Bronchial epithelial cell (primary cell): ENCODE measurements around the gene IPO5. TPM values are rescaled to one million over a fixed set of nuclear protein-coding genes. Genes with fewer than 3 reads are reported as not detected.

Source experiments
- DNase-seq: peaks from one replicate; pipeline ENCODE4 v3.0.0-alpha.2; 2010; ENCODE audit warnings: low read depth
- FAIRE-seq: peaks from 2 replicates; lab custom pipeline; 2011; peaks lifted over from hg19 to GRCh38; lab: Jason Lieb, UNC
- H3K27me3 ChIP-seq: 2 replicates; pipeline ENCODE4 v1.5.1; 2011; ENCODE audit warnings: low read length; ENCODE audit not compliant: control insufficient read depth, insufficient read depth
- H3K36me3 ChIP-seq: 2 replicates; pipeline ENCODE4 v1.5.1; 2011; ENCODE audit warnings: low read length; ENCODE audit not compliant: control insufficient read depth, insufficient read depth
- H3K4me3 ChIP-seq: 2 replicates; pipeline ENCODE4 v1.5.1; 2011; ENCODE audit warnings: mild to moderate bottlenecking, low read depth, low read length, control low read depth
- CTCF ChIP-seq: IDR thresholded peaks from 2 replicates; pipeline ENCODE4 v1.5.1; 2011; ENCODE audit warnings: mild to moderate bottlenecking, moderate library complexity, low read length, control low read depth, inconsistent platforms; ENCODE audit not compliant: insufficient read depth, severe bottlenecking
- total RNA-seq: library from RNA; depleted of rRNA; stranded (reverse); fragments of >200 nt; gene quantifications from 2 replicates; pipeline ENCODE4 v1.2.1, GENCODE V29; 2014

Gene IPO5
- total RNA-seq, 1 donor from 2014 or later, result 112 TPM

GRCh38 chr13:97961340-97961739 is 7.9 kb downstream of the IPO5 start:
- Histone ChIP-seq H3K27me3 (no peaks in the 10 kb centered on the region), H3K36me3 (no peaks in the 10 kb centered on the region), H3K4me3 (no peak overlapping the region)
- FAIRE-seq (no peak), DNase-seq (no peak)
- no peak for TF ChIP-seq CTCF

GRCh38 chr13:97962887-97963286 is 9.4 kb downstream of the IPO5 start:
- FAIRE-seq (no peak), DNase-seq (no peak)
- Histone ChIP-seq H3K36me3 (no peaks in the 10 kb centered on the region), H3K4me3 (no peak overlapping the region), H3K27me3 (no peaks in the 10 kb centered on the region)
- no peak for TF ChIP-seq CTCF

- no peaks in the 10 kb centered on the region for H3K27me3 ChIP-seq
These were observed 13.8 kb downstream of the IPO5 start for GRCh38 chr13:97967226-97967625.

GRCh38 chr13:97967948-97968347 is 14.5 kb downstream of the IPO5 start:
- no peaks in the 10 kb centered on the region for H3K36me3 ChIP-seq
- FAIRE-seq, result no peak
- no peak for DNase-seq
- no peak for TF ChIP-seq CTCF
- H3K27me3 ChIP-seq, result no peaks in the 10 kb centered on the region
- H3K4me3 ChIP-seq, result no peak overlapping the region

More at GRCh38 chr13:97967226-97967625, 13.8 kb downstream of the IPO5 start:
- FAIRE-seq (no peak), DNase-seq (no peak)
- Histone ChIP-seq H3K36me3 (no peaks in the 10 kb centered on the region), H3K4me3 (no peak overlapping the region)
- TF ChIP-seq CTCF, result no peak

GRCh38 chr13:97971519-97971918 is 18.0 kb downstream of the IPO5 start:
- H3K36me3 ChIP-seq, result no peaks in the 10 kb centered on the region
- no peak for FAIRE-seq
- no peak for TF ChIP-seq CTCF
- H3K27me3 ChIP-seq, result no peaks in the 10 kb centered on the region
- no peak for DNase-seq
- H3K4me3 ChIP-seq, result no peak overlapping the region

- FAIRE-seq, result no peak
- Histone ChIP-seq H3K36me3 (no peaks in the 10 kb centered on the region), H3K27me3 (no peaks in the 10 kb centered on the region), H3K4me3 (no peak overlapping the region)
- no peak for TF ChIP-seq CTCF
- no peak for DNase-seq
These were observed 21.3 kb downstream of the IPO5 start for GRCh38 chr13:97974773-97975172.
